ENCODE measurements around the gene SPINT1.

SPINT1 gene

DNA sequence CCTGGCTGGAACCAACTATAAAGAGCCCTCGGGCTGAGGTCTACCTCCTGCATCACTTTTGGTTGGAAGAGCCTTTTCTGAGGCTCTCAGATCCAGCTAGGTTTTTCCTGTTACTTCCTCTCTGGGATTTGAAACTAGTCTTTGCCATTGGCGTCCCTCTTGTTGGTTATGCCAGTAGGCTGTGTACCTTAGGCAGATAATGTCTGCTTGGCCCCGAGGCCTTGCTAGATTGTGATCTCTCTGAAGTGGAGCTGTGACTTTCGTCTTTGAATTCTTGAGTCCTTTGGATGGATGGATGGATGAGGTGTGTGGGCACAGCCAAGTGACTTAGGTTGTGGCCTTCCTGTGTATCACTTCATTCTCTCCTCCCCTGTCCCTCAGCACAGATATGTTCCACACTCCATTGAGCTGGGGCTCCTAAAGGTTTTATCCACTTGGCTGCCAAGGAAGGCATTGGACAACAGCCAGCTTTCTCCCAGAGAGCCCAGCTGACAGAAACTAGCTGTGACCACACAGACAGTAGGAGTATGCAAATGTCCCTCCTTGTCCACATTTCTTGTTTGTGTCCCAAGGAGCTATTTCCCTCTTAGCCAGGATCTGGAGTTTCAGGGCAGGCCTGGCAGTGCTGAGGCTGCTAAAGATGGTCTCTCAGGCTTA lies 28.7 kb upstream of the SPINT1 start:
- no peaks in the 10 kb centered on the region for H3K9me3 Mint-ChIP-seq
- H3K27me3 Mint-ChIP-seq (ENCODE audit: low read depth): no peaks in the 10 kb centered on the region
- H3K4me3 Mint-ChIP-seq: no peak overlapping the region
- H3K4me1 Mint-ChIP-seq: peaks cover 9% of the 10 kb centered on the region
- peaks cover 7% of the 10 kb centered on the region for H3K36me3 Mint-ChIP-seq (ENCODE audit: low read depth)
- H3K27ac Mint-ChIP-seq: peak overlapping the region; percentile 59 to 79 (median 61)
- TF ChIP-seq, protein P1, sequence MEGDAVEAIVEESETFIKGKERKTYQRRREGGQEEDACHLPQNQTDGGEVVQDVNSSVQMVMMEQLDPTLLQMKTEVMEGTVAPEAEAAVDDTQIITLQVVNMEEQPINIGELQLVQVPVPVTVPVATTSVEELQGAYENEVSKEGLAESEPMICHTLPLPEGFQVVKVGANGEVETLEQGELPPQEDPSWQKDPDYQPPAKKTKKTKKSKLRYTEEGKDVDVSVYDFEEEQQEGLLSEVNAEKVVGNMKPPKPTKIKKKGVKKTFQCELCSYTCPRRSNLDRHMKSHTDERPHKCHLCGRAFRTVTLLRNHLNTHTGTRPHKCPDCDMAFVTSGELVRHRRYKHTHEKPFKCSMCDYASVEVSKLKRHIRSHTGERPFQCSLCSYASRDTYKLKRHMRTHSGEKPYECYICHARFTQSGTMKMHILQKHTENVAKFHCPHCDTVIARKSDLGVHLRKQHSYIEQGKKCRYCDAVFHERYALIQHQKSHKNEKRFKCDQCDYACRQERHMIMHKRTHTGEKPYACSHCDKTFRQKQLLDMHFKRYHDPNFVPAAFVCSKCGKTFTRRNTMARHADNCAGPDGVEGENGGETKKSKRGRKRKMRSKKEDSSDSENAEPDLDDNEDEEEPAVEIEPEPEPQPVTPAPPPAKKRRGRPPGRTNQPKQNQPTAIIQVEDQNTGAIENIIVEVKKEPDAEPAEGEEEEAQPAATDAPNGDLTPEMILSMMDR (IDR thresholded peaks at IDR 0.05; ENCODE audit: unreplicated experiment in 3 of 3): no peak

DNA sequence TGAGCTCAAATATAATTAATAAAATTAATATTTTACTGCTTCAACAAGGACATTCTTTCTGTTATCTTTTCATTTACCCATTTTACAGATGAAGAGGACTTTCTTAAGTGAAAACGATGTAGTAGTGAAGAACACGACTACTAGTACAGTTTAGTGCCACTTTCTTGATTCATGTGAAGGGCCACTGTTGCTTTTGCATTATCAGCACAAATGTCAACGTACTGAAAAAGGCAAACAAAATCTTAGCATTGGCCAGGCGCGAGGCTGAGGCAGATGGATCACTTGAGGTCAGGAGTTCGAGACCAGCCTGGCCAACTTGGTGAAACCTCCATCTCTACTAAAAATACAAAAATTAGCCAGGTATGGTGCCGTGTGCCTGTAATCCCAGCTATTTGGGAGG lies 24.8 kb upstream of the SPINT1 start:
- TF ChIP-seq, protein P1 (IDR thresholded peaks at IDR 0.05; ENCODE audit: unreplicated experiment in 3 of 3): no peak
- Mint-ChIP-seq H3K36me3 (ENCODE audit: low read depth) (peaks cover 7% of the 10 kb centered on the region), H3K4me1 (peaks cover 9% of the 10 kb centered on the region), H3K4me3 (no peak overlapping the region), H3K27ac (no peak overlapping the region), H3K9me3 (no peaks in the 10 kb centered on the region), H3K27me3 (ENCODE audit: low read depth) (no peaks in the 10 kb centered on the region)

DNA sequence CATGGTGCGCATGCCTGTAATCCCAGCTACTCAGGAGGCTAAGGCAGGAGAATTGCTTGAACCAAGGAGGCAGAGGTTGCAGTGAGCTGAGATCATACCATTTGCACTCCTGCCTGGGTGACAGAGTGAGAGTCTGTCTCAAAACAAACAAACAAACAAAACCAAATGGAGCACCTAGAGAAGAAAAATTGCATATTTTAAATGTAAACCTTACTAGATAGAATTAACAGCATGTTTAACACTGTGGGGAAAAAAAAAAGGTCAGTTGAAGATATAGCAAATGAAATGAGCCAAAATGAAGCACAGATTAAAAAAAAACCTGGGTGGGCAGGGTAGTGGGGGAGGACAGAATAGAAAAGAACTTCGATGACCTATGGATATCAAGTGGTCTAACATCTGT lies 22.7 kb upstream of the SPINT1 start:
- Mint-ChIP-seq H3K4me1 (no peaks in the 10 kb centered on the region), H3K4me3 (no peak overlapping the region), H3K27me3 (ENCODE audit: low read depth) (no peaks in the 10 kb centered on the region), H3K9me3 (no peaks in the 10 kb centered on the region), H3K27ac (no peak overlapping the region), H3K36me3 (ENCODE audit: low read depth) (no peaks in the 10 kb centered on the region)
- TF ChIP-seq, protein P1 (IDR thresholded peaks at IDR 0.05; ENCODE audit: unreplicated experiment in 3 of 3): no peak

GRCh38 chr15:40823572-40824343 lies 20.1 kb upstream of the SPINT1 start:
- Mint-ChIP-seq H3K36me3 (ENCODE audit: low read depth) (no peaks in the 10 kb centered on the region), H3K27ac (no peak overlapping the region), H3K9me3 (no peaks in the 10 kb centered on the region), H3K4me1 (no peaks in the 10 kb centered on the region), H3K27me3 (ENCODE audit: low read depth) (peaks cover 4% of the 10 kb centered on the region), H3K4me3 (no peak overlapping the region)
- TF ChIP-seq, protein P1 (IDR thresholded peaks at IDR 0.05; ENCODE audit: unreplicated experiment in 3 of 3): no peak

DNA sequence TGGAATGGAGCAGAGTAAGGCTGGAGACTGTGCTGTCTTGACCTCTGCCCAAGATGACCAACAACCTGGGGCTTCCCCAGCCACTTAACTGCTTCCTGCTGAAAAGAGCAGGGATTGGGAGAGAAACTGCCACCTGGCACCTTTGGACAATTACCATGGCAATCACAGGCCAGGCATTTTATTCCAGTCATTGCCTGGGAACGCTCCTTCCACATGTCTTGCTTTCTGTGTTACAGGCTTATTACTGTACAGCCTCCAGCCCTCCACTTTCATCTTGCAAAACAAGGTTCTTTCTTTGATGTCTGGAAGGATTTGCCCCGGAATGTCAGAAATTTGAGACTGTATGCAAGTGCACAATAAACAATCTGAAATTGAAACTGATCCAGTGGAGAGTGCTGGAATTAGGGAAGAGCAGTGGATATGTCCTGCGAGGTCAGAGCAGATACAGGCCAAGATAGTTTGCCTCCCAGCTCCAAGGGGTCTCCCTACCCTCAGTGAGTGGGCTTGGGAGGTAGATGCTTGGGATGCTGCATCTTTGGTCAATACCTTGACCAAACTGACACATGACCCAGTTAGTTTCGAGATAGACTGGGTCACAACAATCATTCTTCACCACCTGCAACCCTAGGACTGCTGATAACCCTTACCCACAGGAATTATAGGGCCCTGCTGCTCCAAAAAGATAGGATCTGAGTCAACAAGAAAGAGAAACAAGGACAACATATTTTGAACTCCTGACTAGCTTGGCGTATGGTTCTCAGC lies 18.0 kb upstream of the SPINT1 start:
- peaks cover 4% of the 10 kb centered on the region for H3K27me3 Mint-ChIP-seq (ENCODE audit: low read depth)

More for the DNA sequence above, 18.0 kb upstream of the SPINT1 start:
- H3K27ac Mint-ChIP-seq: no peak overlapping the region
- no peaks in the 10 kb centered on the region for H3K9me3 Mint-ChIP-seq
- no peaks in the 10 kb centered on the region for H3K36me3 Mint-ChIP-seq (ENCODE audit: low read depth)
- H3K4me3 Mint-ChIP-seq: no peak overlapping the region
- TF ChIP-seq, protein P1 (IDR thresholded peaks at IDR 0.05; ENCODE audit: unreplicated experiment in 3 of 3): no peak
- no peaks in the 10 kb centered on the region for H3K4me1 Mint-ChIP-seq

Measured in nephron (organoid).